ENCODE data around the gene WWOX. TPM values are rescaled to one million over a fixed set of nuclear protein-coding genes. Genes with fewer than 3 reads are reported as not detected.

WWOX gene
- total and polyA plus RNA-seq, 2 of the 13 experiments (the other 11 are each of a cell fraction or from before 2014, with no cell fraction given), result 9.1 to 37.4 TPM

- no peak for TF ChIP-seq KDM2A (CRISPR knock-in tag; IDR thresholded peaks at IDR 0.05; ENCODE audit: borderline replicate concordance, low read depth)
- TF ChIP-seq ZNF772 (CRISPR knock-in tag; IDR thresholded peaks at IDR 0.05), result no peak
- TF ChIP-seq PLRG1 (conservative IDR thresholded peaks at IDR 0.05), result no peak
- TF ChIP-seq DMAP1 (CRISPR knock-in tag; IDR thresholded peaks at IDR 0.05), result no peak
Measured at GRCh38 chr16:78196502-78196901, 97.0 kb downstream of the WWOX start (continued).

- POLR2A ChIA-PET, result no interaction called here
- no peak overlapping the region for H3K4me3 ChIP-seq (replicated peaks in 1 of 3; ENCODE audit: insufficient read depth in 1 of 3, low read depth in 2 of 3, low read length in 3 of 3)
- H2AFZ ChIP-seq (ENCODE audit: low read length), result no peak overlapping the region
- CTCF ChIA-PET (ENCODE audit: low intra/inter-chr PET ratio, low total read pairs), result no interaction called here
- FAIRE-seq (no peak), ATAC-seq (no peak), DNase-seq (ENCODE audit: low spot score) (no peak)
- no peaks in the 10 kb centered on the region for H3K27me3 ChIP-seq (ENCODE audit: control insufficient read depth in 1 of 2, insufficient read depth in 2 of 2, low read length in 2 of 2)
- H3K9ac ChIP-seq (ENCODE audit: insufficient read depth, low read depth, low read length), result no peak overlapping the region
- 93% methylated on average over 5 of the region's 5 CpGs for WGBS (ENCODE audit: low lambda C conversion rate)
- H3K79me2 ChIP-seq (ENCODE audit: insufficient read depth, low read length), result no peaks in the 10 kb centered on the region
- no peaks in the 10 kb centered on the region for H3K9me3 ChIP-seq (ENCODE audit: low read length)
- H3K27ac ChIP-seq (ENCODE audit: extremely low read length, insufficient read depth, low read length), result no peak overlapping the region
- no TSS peak for BruUV-seq (replicated peaks)
- H3K36me3 ChIP-seq (replicated peaks in 1 of 2; ENCODE audit: control insufficient read depth in 1 of 2, insufficient read depth in 2 of 2, low read length in 2 of 2), result 0 out of 5 replicates have a peak, but pooled peaks cover 0 to 1% of the 10 kb centered on the region in 2 experiments
- peaks cover 61% of the 10 kb centered on the region for H3K4me1 ChIP-seq (ENCODE audit: insufficient read depth, low read length)
- in situ Hi-C loops (cut with HindIII; ENCODE audit: extremely low pct_ligation_motif_present, low pct_unique_long_range_greater_than_20kb), result no loop called here
- H4K20me1 ChIP-seq (ENCODE audit: insufficient read depth, low read length), result no peaks in the 10 kb centered on the region
- no peak overlapping the region for H3K4me2 ChIP-seq (ENCODE audit: low read depth, low read length)
- intact Hi-C loops (cut with micrococcal nuclease; ENCODE audit: unreplicated experiment), result no loop called here
- no peak for TF ChIP-seq ZBTB34 (CRISPR knock-in tag; IDR thresholded peaks at IDR 0.05)
- no peak for TF ChIP-seq FLYWCH1 (CRISPR knock-in tag; IDR thresholded peaks at IDR 0.05)
- no peak for TF ChIP-seq ZSCAN5A (CRISPR knock-in tag; IDR thresholded peaks at IDR 0.05; ENCODE audit: borderline replicate concordance)
- no peak for TF ChIP-seq SETDB1 (CRISPR knock-in tag; IDR thresholded peaks at IDR 0.05; ENCODE audit: borderline replicate concordance)
- no peak for TF ChIP-seq FOXA1 (IDR thresholded peaks at IDR 0.05)
- no peak for TF ChIP-seq FOXA1 (CRISPR knock-in tag; IDR thresholded peaks at IDR 0.05)
- no peak for TF ChIP-seq CBX5 (CRISPR knock-in tag; IDR thresholded peaks at IDR 0.05; ENCODE audit: borderline replicate concordance)
- no peak for TF ChIP-seq ZNF335 (CRISPR knock-in tag; IDR thresholded peaks at IDR 0.05)
- no peak for TF ChIP-seq FOXP1 (IDR thresholded peaks at IDR 0.05)
- TF ChIP-seq FOXP1 (CRISPR knock-in tag; IDR thresholded peaks at IDR 0.05), result no peak
- no peak for TF ChIP-seq ZNF205 (CRISPR knock-in tag; IDR thresholded peaks at IDR 0.05)
- no peak for TF ChIP-seq ZNF275 (CRISPR knock-in tag; IDR thresholded peaks at IDR 0.05; ENCODE audit: borderline replicate concordance)
- no peak for TF ChIP-seq SMARCE1 (IDR thresholded peaks at IDR 0.05; ENCODE audit: borderline replicate concordance)
- TF ChIP-seq ZNF362 (CRISPR knock-in tag; IDR thresholded peaks at IDR 0.05; ENCODE audit: borderline replicate concordance), result no peak
- no peak for TF ChIP-seq ZNF704 (CRISPR knock-in tag; IDR thresholded peaks at IDR 0.05; ENCODE audit: borderline replicate concordance)
Measured at GRCh38 chr16:78198288-78198687, 98.8 kb downstream of the WWOX start.
